A549 (cell line): ENCODE data around the gene ABCG8. TPM values are rescaled to one million over a fixed set of nuclear protein-coding genes. Genes with fewer than 3 reads are reported as not detected.

ENCODE experiments used
- ATAC-seq, 2 experiments: fragments of 200-7000 bp in 1 of 2; fragments of >200 bp in 1 of 2; cut with Nextera tagmentation in 1 of 2; cut with Tn5 transposase in 1 of 2; 3 replicates each; pipeline versions ENCODE4 v1.8.0 to v1.9.1; 2018 to 2020; ENCODE audit warnings: mild to moderate bottlenecking in 1 of 2, moderate library complexity in 1 of 2
- CTCF ChIA-PET: fragments of 300-600 bp; sonication (Branson Sonifier 250); formaldehyde crosslinking; extraction: SDS; loops from one replicate; lab custom pipeline; 2021; ENCODE audit warnings: antibody characterized with exemption, inconsistent platforms; lab: Yijun Ruan, JAX
- POLR2A ChIA-PET: fragments of 350-600 bp; formaldehyde crosslinking; extraction: SDS; loops from one replicate; lab custom pipeline; 2021; ENCODE audit warnings: antibody characterized with exemption, inconsistent platforms; lab: Yijun Ruan, JAX
- DNase-seq, 2 experiments: peaks; one replicate each; pipeline versions ENCODE4 v3.0.0 to v3.0.0-alpha.2; 2011 to 2016; ENCODE audit warnings: low read depth in 1 of 2, low spot score in 1 of 2
- FAIRE-seq: peaks from 2 replicates; lab custom pipeline; 2011; peaks lifted over from hg19 to GRCh38; lab: Jason Lieb, UNC
- H3K27ac ChIP-seq, 2 experiments: fragments of >200 bp; sonication (Bioruptor Twin); formaldehyde crosslinking; 3 replicates each; pipeline ENCODE4 v1.5.1; 2016 to 2017
- H3K4me1 ChIP-seq: fragments of >200 bp; sonication (Bioruptor Twin); formaldehyde crosslinking; 3 replicates; pipeline ENCODE4 v1.6.1; 2016
- H3K4me2 ChIP-seq: fragments of >200 bp; sonication (Bioruptor Twin); formaldehyde crosslinking; 3 replicates; pipeline ENCODE4 v1.6.1; 2016
- H3K4me3 ChIP-seq: fragments of >200 bp; sonication (Bioruptor Twin); formaldehyde crosslinking; 3 replicates; pipeline ENCODE4 v1.5.1; 2016
- H3K9me3 ChIP-seq: fragments of >200 bp; sonication (Bioruptor Twin); formaldehyde crosslinking; 3 replicates; pipeline ENCODE4 v1.6.1; 2016
- ATOH8 ChIP-seq: fragments of 250-450 bp; sonication (Bioruptor Pico); IDR thresholded peaks from 2 replicates; pipeline ENCODE4 v1.5.0; 2020; ENCODE audit warnings: low read depth, mild to moderate bottlenecking, moderate library complexity
- CBX2 ChIP-seq: fragments of 200-600 bp; sonication (generic); IDR thresholded peaks from 2 replicates; pipeline ENCODE4 v1.6.1; 2016; ENCODE audit warnings: low read depth, mild to moderate bottlenecking, borderline replicate concordance
- CBX8 ChIP-seq: fragments of 200-600 bp; sonication (generic); IDR thresholded peaks from 2 replicates; pipeline ENCODE4 v1.6.1; 2016
- CTCF ChIP-seq: fragments of >200 bp; sonication (Bioruptor Twin); formaldehyde crosslinking; IDR thresholded peaks from 3 replicates; pipeline ENCODE4 v1.5.1; 2016
- ELK1 ChIP-seq: fragments of 150-350 bp; IDR thresholded peaks from 2 replicates; pipeline ENCODE4 v1.6.1; 2014; ENCODE audit warnings: low read depth, mild to moderate bottlenecking, low read length
- FOSL2 ChIP-seq, 2 experiments: fragments of 450-650 bp in 1 of 2; fragments of >200 bp in 1 of 2; sonication (Bioruptor Twin) in 1 of 2; formaldehyde crosslinking; IDR thresholded peaks; 2 replicates each; pipeline versions ENCODE4 v1.5.0 to v1.6.1; 2016 to 2020; ENCODE audit warnings: mild to moderate bottlenecking in 1 of 2, moderate library complexity in 1 of 2
- FOXS1 ChIP-seq: fragments of 250-450 bp; sonication (Bioruptor Pico); IDR thresholded peaks from 2 replicates; pipeline ENCODE4 v1.5.0; 2020; ENCODE audit warnings: mild to moderate bottlenecking, moderate library complexity
- GATA3 ChIP-seq: IDR thresholded peaks from 2 replicates; pipeline ENCODE4 v1.6.1; 2012; ENCODE audit warnings: borderline replicate concordance
- HMGXB4 ChIP-seq: fragments of 250-450 bp; sonication (Bioruptor Pico); IDR thresholded peaks from 2 replicates; pipeline ENCODE4 v1.5.0; 2021; ENCODE audit warnings: mild to moderate bottlenecking, moderate library complexity, borderline replicate concordance
- JUN ChIP-seq, 2 experiments: fragments of >200 bp; sonication (Bioruptor Twin); formaldehyde crosslinking; IDR thresholded peaks; 2 replicates in 1 of 2; 3 replicates in 1 of 2; pipeline ENCODE4 v1.6.1; 2016 to 2017
- KDM1A ChIP-seq: fragments of 200-600 bp; sonication (generic); IDR thresholded peaks from 2 replicates; pipeline ENCODE4 v1.6.1; 2016; ENCODE audit warnings: low read depth, mild to moderate bottlenecking
- MAZ ChIP-seq: fragments of 150-350 bp; IDR thresholded peaks from 2 replicates; pipeline ENCODE4 v1.6.1; 2014; ENCODE audit warnings: antibody characterized with exemption, low read depth, low read length, borderline replicate concordance
- NPAS2 ChIP-seq: fragments of 250-450 bp; sonication (Bioruptor Pico); IDR thresholded peaks from 2 replicates; pipeline ENCODE4 v1.8.0; 2022; ENCODE audit warnings: mild to moderate bottlenecking, moderate library complexity, borderline replicate concordance
- NR3C1 ChIP-seq: fragments of >200 bp; sonication (Bioruptor Twin); formaldehyde crosslinking; IDR thresholded peaks from 3 replicates; pipeline ENCODE4 v1.6.1; 2017
- PHF8 ChIP-seq: fragments of 200-600 bp; sonication (generic); IDR thresholded peaks from 2 replicates; pipeline ENCODE4 v1.6.1; 2016; ENCODE audit warnings: low read depth, mild to moderate bottlenecking, antibody characterized with exemption, moderate library complexity, borderline replicate concordance
- POLR2AphosphoS2 ChIP-seq: conservative IDR thresholded peaks from 2 replicates; pipeline ENCODE4 v1.6.1; 2012; ENCODE audit warnings: low read length, improper control_type of control experiment, inconsistent platforms
- RAD21 ChIP-seq, 2 experiments: fragments of >200 bp in 1 of 2; sonication (Bioruptor Twin) in 1 of 2; formaldehyde crosslinking in 1 of 2; IDR thresholded peaks in 1 of 2; conservative IDR thresholded peaks in 1 of 2; 2 replicates in 1 of 2; 3 replicates in 1 of 2; pipeline ENCODE4 v1.6.1; 2012 to 2018; ENCODE audit warnings: inconsistent platforms in 1 of 2
- REST ChIP-seq: fragments of 200-600 bp; sonication (generic); IDR thresholded peaks from 2 replicates; pipeline ENCODE4 v1.6.1; 2016; ENCODE audit warnings: antibody characterized with exemption, mild to moderate bottlenecking, moderate library complexity
- RFX5 ChIP-seq: fragments of 450-650 bp; IDR thresholded peaks from 2 replicates; pipeline ENCODE4 v1.7.1; 2014; ENCODE audit warnings: antibody characterized with exemption, mild to moderate bottlenecking, moderate library complexity
- TFCP2L1 ChIP-seq: fragments of 250-450 bp; sonication (Bioruptor Pico); IDR thresholded peaks from 2 replicates; pipeline ENCODE4 v1.5.0; 2021; ENCODE audit warnings: mild to moderate bottlenecking
- TP53 ChIP-seq: fragments of 250-450 bp; sonication (Bioruptor Pico); IDR thresholded peaks from 2 replicates; pipeline ENCODE4 v1.5.0; 2021; ENCODE audit warnings: mild to moderate bottlenecking, moderate library complexity
- USF2 ChIP-seq: fragments of 450-650 bp; IDR thresholded peaks from 2 replicates; pipeline ENCODE4 v1.6.1; 2014; ENCODE audit warnings: antibody characterized with exemption
- ZFP36 ChIP-seq: fragments of 450-650 bp; IDR thresholded peaks from 2 replicates; pipeline ENCODE4 v1.6.1; 2014; ENCODE audit warnings: borderline replicate concordance; ENCODE audit not compliant: partially characterized antibody
- ZNF302 ChIP-seq: fragments of 250-450 bp; sonication (Bioruptor Pico); IDR thresholded peaks from 2 replicates; pipeline ENCODE4 v1.9.0; 2021; ENCODE audit warnings: inconsistent platforms, mild to moderate bottlenecking, moderate library complexity
- ZSCAN20 ChIP-seq: fragments of 250-450 bp; sonication (Bioruptor Pico); IDR thresholded peaks from 2 replicates; pipeline ENCODE4 v1.8.0; 2022; ENCODE audit warnings: mild to moderate bottlenecking, moderate library complexity
- WGBS: methylation state at CpG from one replicate; pipeline ENCODE4 v1.1.6; 2017; ENCODE audit errors: missing lambda C conversion rate; 5-methylcytosine and 5-hydroxymethylcytosine counted together
- polyA plus RNA-seq, 4 experiments: library from polyadenylated mRNA; depleted of rRNA in 3 of 4; stranded (reverse); fragments of >200 nt; fragmentation: RNase III in 1 of 4; extraction: RNeasy Plus Mini Kit Qiagen cat#74134 plus additional on column Dnase treatment in 1 of 4; gene quantifications; 2 replicates in 3 of 4; 3 replicates in 1 of 4; pipeline ENCODE4 v1.2.3, GENCODE V29; 2011 to 2017

Gene ABCG8
- polyA plus RNA-seq, 2 of the 4 experiments (the other 2 are of a cell fraction) = not detected

- 83% methylated on average over 9 of the region's 9 CpGs for WGBS
- ChIA-PET POLR2A (no interaction called here), CTCF (interaction anchor here (0.8 to 1.4 kb wide), 3 partner anchors 15 to 186 kb away, joined by 3 read pairs; no protein-coding TSS in a partner anchor)
- no peak for ATAC-seq
- peaks cover 1% of the 10 kb centered on the region; the same call in 1 of the 3 replicates for H3K4me1 ChIP-seq
- H3K27ac ChIP-seq = no peak overlapping the region
- no peak overlapping the region for H3K4me2 ChIP-seq
- H3K4me3 ChIP-seq = no peak overlapping the region
- no peaks in the 10 kb centered on the region for H3K9me3 ChIP-seq
- TF ChIP-seq MAZ = no peak
- no peak for TF ChIP-seq CBX2
- no peak for TF ChIP-seq ZSCAN20 (CRISPR knock-in tag)
- TF ChIP-seq JUN (IDR thresholded peaks at IDR 0.05) = no peak
- TF ChIP-seq KDM1A = no peak
- TF ChIP-seq POLR2AphosphoS2 = no peak
- TF ChIP-seq REST = no peak
- no peak for TF ChIP-seq ZNF302
- TF ChIP-seq TP53 (CRISPR knock-in tag) = no peak
- TF ChIP-seq CBX8 = no peak
- TF ChIP-seq HMGXB4 (CRISPR knock-in tag) = no peak
- TF ChIP-seq PHF8 = no peak
- TF ChIP-seq FOXS1 (CRISPR knock-in tag) = no peak
- TF ChIP-seq NR3C1 = no peak
- TF ChIP-seq RFX5 = no peak
- TF ChIP-seq CTCF = no peak
- no peak for TF ChIP-seq RAD21 (conservative IDR thresholded peaks at IDR 0.05 in 1 of 2, IDR thresholded peaks at IDR 0.05 in 1 of 2)
- TF ChIP-seq ZFP36 = no peak
- peak; percentile 76 for FAIRE-seq
- DNase-seq = no peak
Measured at GRCh38 chr2:43794956-43795355, 43.8 kb upstream of the ABCG8 start.

- POLR2A ChIA-PET = no interaction called here
- Histone ChIP-seq H3K27ac (no peak overlapping the region), H3K4me2 (no peak overlapping the region), H3K9me3 (no peaks in the 10 kb centered on the region), H3K4me1 (peaks cover 5% of the 10 kb centered on the region; the same call in 1 of the 3 replicates), H3K4me3 (no peak overlapping the region)
- CTCF ChIA-PET = interaction anchor here (0.6 to 1.4 kb wide), 5 partner anchors 42 to 1457 kb away, joined by 3 read pairs; partner anchors contain the start of genes ABCG5 and ABCG8
- no peak for FAIRE-seq
- no peak for ATAC-seq
- DNase-seq = no peak
- WGBS = 82% methylated on average over 1 of the region's 1 CpG
- TF ChIP-seq ATOH8 (CRISPR knock-in tag) (no peak), TFCP2L1 (CRISPR knock-in tag) (no peak), NPAS2 (CRISPR knock-in tag) (no peak), ELK1 (no peak), USF2 (no peak), GATA3 (no peak), HMGXB4 (CRISPR knock-in tag) (no peak), FOSL2 (IDR thresholded peaks at IDR 0.05) (no peak), FOSL2 (CRISPR knock-in tag; IDR thresholded peaks at IDR 0.05) (no peak)
Measured at GRCh38 chr2:43796206-43796605, 42.6 kb upstream of the ABCG8 start.
